Suprapubic skin (tissue), 4 donors: Measurements from ENCODE around the gene C17orf107.
"Not testable (repeated sequence)": the region's sequence is repeated elsewhere in the genome, so short reads cannot be mapped to it uniquely, and the experiment has no call there.

Source experiments
- EP300 ChIP-seq: sonication (generic); formaldehyde crosslinking; IDR thresholded peaks from one replicate; pipeline ENCODE4 v1.6.1; 2017; ENCODE audit warnings: antibody characterized with exemption
- POLR2A ChIP-seq, 2 donors: fragments of 450-650 bp; IDR thresholded peaks; one replicate each; pipeline ENCODE4 v1.6.1; 2017; ENCODE audit warnings: antibody characterized with exemption in 2 of 2, mild to moderate bottlenecking in 2 of 2, moderate library complexity in 2 of 2
- POLR2AphosphoS5 ChIP-seq, 3 donors: sonication (generic); formaldehyde crosslinking; IDR thresholded peaks; one replicate each; pipeline ENCODE4 v1.6.1; 2017; ENCODE audit warnings: antibody characterized with exemption in 3 of 3
- TF ChIP-seq, protein P1 (sequence below), 2 donors: fragments of 200-600 bp in 1 of 2; fragments of 450-650 bp in 1 of 2; sonication (generic) in 1 of 2; IDR thresholded peaks; one replicate each; pipeline ENCODE4 v1.5.1; 2016 to 2019; ENCODE audit warnings: antibody characterized with exemption in 2 of 2, mild to moderate bottlenecking in 1 of 2, moderate library complexity in 1 of 2

DNA sequence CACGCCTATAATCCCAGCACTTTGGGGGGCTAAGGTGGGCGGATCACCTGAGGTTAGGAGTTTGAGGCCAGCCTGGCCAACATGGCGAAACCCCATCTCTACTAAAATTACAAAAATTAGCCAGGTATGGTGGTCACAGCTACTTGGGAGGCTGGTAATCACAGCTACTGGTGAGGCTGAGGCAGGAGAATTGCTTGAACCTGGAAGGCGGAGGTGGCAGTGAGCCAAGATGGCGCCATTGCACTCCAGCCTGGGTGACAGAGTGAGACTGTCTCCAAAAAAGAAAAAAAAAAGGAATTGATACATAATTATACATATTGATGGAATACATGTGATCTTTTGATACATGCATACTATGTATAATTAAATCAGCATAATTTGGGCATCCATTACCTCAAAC is 31.8 kb upstream of the C17orf107 start:
- not testable (repeated sequence) for TF ChIP-seq EP300; POLR2AphosphoS5 (IDR thresholded peaks at IDR 0.05); POLR2A (IDR thresholded peaks at IDR 0.05)
- TF ChIP-seq, protein P1, sequence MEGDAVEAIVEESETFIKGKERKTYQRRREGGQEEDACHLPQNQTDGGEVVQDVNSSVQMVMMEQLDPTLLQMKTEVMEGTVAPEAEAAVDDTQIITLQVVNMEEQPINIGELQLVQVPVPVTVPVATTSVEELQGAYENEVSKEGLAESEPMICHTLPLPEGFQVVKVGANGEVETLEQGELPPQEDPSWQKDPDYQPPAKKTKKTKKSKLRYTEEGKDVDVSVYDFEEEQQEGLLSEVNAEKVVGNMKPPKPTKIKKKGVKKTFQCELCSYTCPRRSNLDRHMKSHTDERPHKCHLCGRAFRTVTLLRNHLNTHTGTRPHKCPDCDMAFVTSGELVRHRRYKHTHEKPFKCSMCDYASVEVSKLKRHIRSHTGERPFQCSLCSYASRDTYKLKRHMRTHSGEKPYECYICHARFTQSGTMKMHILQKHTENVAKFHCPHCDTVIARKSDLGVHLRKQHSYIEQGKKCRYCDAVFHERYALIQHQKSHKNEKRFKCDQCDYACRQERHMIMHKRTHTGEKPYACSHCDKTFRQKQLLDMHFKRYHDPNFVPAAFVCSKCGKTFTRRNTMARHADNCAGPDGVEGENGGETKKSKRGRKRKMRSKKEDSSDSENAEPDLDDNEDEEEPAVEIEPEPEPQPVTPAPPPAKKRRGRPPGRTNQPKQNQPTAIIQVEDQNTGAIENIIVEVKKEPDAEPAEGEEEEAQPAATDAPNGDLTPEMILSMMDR (IDR thresholded peaks at IDR 0.05): not testable (repeated sequence)
